Measurements from ENCODE around the gene HECTD3.
A peak's percentile ranks its signal among the peaks of the same experiment; 100 is the strongest.
"Not testable (repeated sequence)": the region's sequence is repeated elsewhere in the genome, so short reads cannot be mapped to it uniquely, and the experiment has no call there.

HECTD3 gene

GRCh38 chr1:44985747-44986359 is 25.3 kb downstream of the HECTD3 start:
- DNase-seq = peak; percentile 46 to 63

- DNase-seq = not testable (repeated sequence)
Measured at GRCh38 chr1:44977372-44977771, 33.8 kb downstream of the HECTD3 start.

GRCh38 chr1:44976252-44976651 is 34.9 kb downstream of the HECTD3 start:
- no peak for DNase-seq

GRCh38 chr1:44973645-44974044 is 37.5 kb downstream of the HECTD3 start:
- no peak for DNase-seq

- no peak for DNase-seq
Measured at GRCh38 chr1:44970317-44970716, 40.8 kb downstream of the HECTD3 start.

GRCh38 chr1:44964396-44964795 is 46.7 kb downstream of the HECTD3 start:
- DNase-seq = no peak

- DNase-seq = peak; percentile 70 to 91
Measured at GRCh38 chr1:44962729-44963128, 48.4 kb downstream of the HECTD3 start.

- DNase-seq = not testable (repeated sequence)
Measured at GRCh38 chr1:44962022-44962421, 49.1 kb downstream of the HECTD3 start.

GRCh38 chr1:44957566-44957965 is 53.6 kb downstream of the HECTD3 start:
- not testable (repeated sequence) for DNase-seq

- not testable (repeated sequence) for DNase-seq
Measured at GRCh38 chr1:44956077-44956476, 55.0 kb downstream of the HECTD3 start.

Data from NCI-H524 (cell line).